ENCODE results near the gene PCSK2. TPM values are rescaled to one million over a fixed set of nuclear protein-coding genes. Genes with fewer than 3 reads are reported as not detected.

PCSK2 gene
- total and polyA plus RNA-seq, 2 of the 8 experiments (the other 6 are each of a cell fraction or from before 2014, with no cell fraction given) = 1.9 to 4.2 TPM

- H3K23ac ChIP-seq (ENCODE audit: insufficient read length) = no peak overlapping the region
- no peaks in the 10 kb centered on the region for H3K79me2 ChIP-seq (ENCODE audit: control insufficient read depth in 1 of 2, insufficient read depth in 2 of 2, low read length in 2 of 2)
- H3K27ac ChIP-seq (ENCODE audit: low read depth, low read length) = no peak overlapping the region
- H3K4me2 ChIP-seq (ENCODE audit: insufficient read depth in 1 of 2, low read depth in 2 of 2, low read length in 2 of 2) = no peak overlapping the region
- DNase-seq (ENCODE audit: low read depth in 1 of 2, low spot score in 2 of 2) (no peak), FAIRE-seq (no peak)
- no peak overlapping the region for H3K4ac ChIP-seq (replicated peaks; ENCODE audit: insufficient read length, low read depth, low read length)
- no peak overlapping the region for H2AK5ac ChIP-seq (ENCODE audit: low read depth, low read length)
- H3K9ac ChIP-seq (replicated peaks in 1 of 4; ENCODE audit: extremely low read depth in 1 of 4, low read depth in 3 of 4, low read length in 3 of 4) = no peak overlapping the region
- no peaks in the 10 kb centered on the region for H3K36me3 ChIP-seq (ENCODE audit: control insufficient read depth in 2 of 4, insufficient read depth in 4 of 4, low read length in 3 of 4)
- no peak overlapping the region for H3K14ac ChIP-seq (ENCODE audit: insufficient read length)
- 88% methylated on average over 4 of the region's 4 CpGs; no CpG with 5 or more reads in 1 of the 2 experiments for WGBS, 2 experiments (ENCODE audit: extremely low coverage in 1 of 2, insufficient coverage in 1 of 2, insufficient read length in 1 of 2, insufficient replicate concordance in 2 of 2, low coverage in 1 of 2, low lambda C conversion rate in 2 of 2, missing lambda C conversion rate in 1 of 2)
- CTCF ChIA-PET (ENCODE audit: partially characterized antibody) = interaction anchor here (0.6 to 1.2 kb wide), 4 partner anchors 9 to 597 kb away, joined by 3 to 7 read pairs (median 4); no protein-coding TSS in a partner anchor
- no peaks in the 10 kb centered on the region for H3K79me1 ChIP-seq (ENCODE audit: low read depth, low read length)
- no peak overlapping the region for H3K56ac ChIP-seq (replicated peaks; ENCODE audit: insufficient read length, low read depth, low read length)
- H2AFZ ChIP-seq (ENCODE audit: low read length) = peak overlapping the region; percentile 31; the same call in 1 of the 2 replicates
- no peak overlapping the region for H4K5ac ChIP-seq (ENCODE audit: insufficient read length, low read depth, low read length)
- H3K4me1 ChIP-seq (replicated peaks in 1 of 4; ENCODE audit: control insufficient read depth in 3 of 4, insufficient read depth in 4 of 4, low read length in 3 of 4) = peaks cover 0 to 4% (median 2%) of the 10 kb centered on the region in 4 experiments; a peak in 1 of 7 replicates
- H2BK12ac ChIP-seq (ENCODE audit: low read depth, low read length) = no peak overlapping the region
- TF ChIP-seq TCF12 (IDR thresholded peaks at IDR 0.05; ENCODE audit: low read depth, low read length) = no peak
- no peak for TF ChIP-seq SUZ12 (IDR thresholded peaks at IDR 0.05; ENCODE audit: low read length)
- no peak for TF ChIP-seq MAFK (IDR thresholded peaks at IDR 0.05; ENCODE audit: low read depth, low read length)
- no peak for TF ChIP-seq TAF1 (IDR thresholded peaks at IDR 0.05; ENCODE audit: low read depth, low read length)
- TF ChIP-seq PHF8 (conservative IDR thresholded peaks at IDR 0.05; ENCODE audit: low read depth, low read length) = no peak
- TF ChIP-seq NRF1 (IDR thresholded peaks at IDR 0.05; ENCODE audit: low read depth, low read length) = no peak
- TF ChIP-seq POU5F1 (IDR thresholded peaks at IDR 0.05; ENCODE audit: low read depth, low read length) = no peak
- no peak for TF ChIP-seq CHD2 (IDR thresholded peaks at IDR 0.05; ENCODE audit: low read length)
- TF ChIP-seq SP4 (IDR thresholded peaks at IDR 0.05; ENCODE audit: low read length) = no peak
- no peak for TF ChIP-seq HDAC2 (IDR thresholded peaks at IDR 0.05; ENCODE audit: borderline replicate concordance in 1 of 2, low read depth in 2 of 2, low read length in 2 of 2)
- no peak for TF ChIP-seq GTF2F1 (IDR thresholded peaks at IDR 0.05; ENCODE audit: borderline replicate concordance, low read depth, low read length)
- TF ChIP-seq RXRA (IDR thresholded peaks at IDR 0.05; ENCODE audit: insufficient read depth, low read depth, low read length) = no peak
- TF ChIP-seq JUND (IDR thresholded peaks at IDR 0.05; ENCODE audit: low read length) = no peak
- no peak for TF ChIP-seq TEAD4 (IDR thresholded peaks at IDR 0.05; ENCODE audit: low read depth, low read length)
- H3K9me3 ChIP-seq (ENCODE audit: insufficient read depth in 2 of 2, low read depth in 1 of 2, low read length in 1 of 2) = no peaks in the 10 kb centered on the region
- no peak overlapping the region for H2BK5ac ChIP-seq (ENCODE audit: low read depth, low read length)
- no peak overlapping the region for H4K91ac ChIP-seq (replicated peaks; ENCODE audit: insufficient read length, low read length)
- H4K8ac ChIP-seq (ENCODE audit: extremely low read depth, insufficient read depth, low read length) = no peak overlapping the region
- no peak overlapping the region for H2BK20ac ChIP-seq (ENCODE audit: low read length)
- H4K20me1 ChIP-seq (replicated peaks in 1 of 2; ENCODE audit: control insufficient read depth in 1 of 2, insufficient read depth in 2 of 2, low read length in 2 of 2) = no peaks in the 10 kb centered on the region
- POLR2A ChIA-PET (ENCODE audit: partially characterized antibody) = no interaction called here
- no peak overlapping the region for H2BK15ac ChIP-seq (ENCODE audit: low read length)
- no peaks in the 10 kb centered on the region for H3K27me3 ChIP-seq (replicated peaks in 1 of 4; ENCODE audit: control insufficient read depth in 3 of 4, extremely low read depth in 1 of 4, insufficient read depth in 3 of 4, low read length in 3 of 4)
- H3K23me2 ChIP-seq (ENCODE audit: low read depth, low read length) = no peaks in the 10 kb centered on the region
- no peak overlapping the region for H3K4me3 ChIP-seq (ENCODE audit: extremely low read depth in 1 of 4, insufficient read depth in 2 of 4, low read depth in 3 of 4, low read length in 4 of 4)
- no peak overlapping the region for H3K18ac ChIP-seq (ENCODE audit: extremely low read depth, low read length)
- H2BK120ac ChIP-seq (replicated peaks; ENCODE audit: low read depth, low read length) = no peak overlapping the region
Measured at GRCh38 chr20:17418737-17419136, 191.9 kb downstream of the PCSK2 start.

Measured in H1 (cell line).